Rectal smooth muscle tissue (tissue), 1 donor: Measurements from ENCODE around the gene SPATS1.

ENCODE experiments used
- H3K27ac ChIP-seq: one replicate; pipeline ENCODE4 v1.7.0; 2013; ENCODE audit warnings: low read depth, low read length, inconsistent platforms
- H3K27me3 ChIP-seq: one replicate; pipeline ENCODE4 v1.7.0; 2013; ENCODE audit warnings: low read length; ENCODE audit not compliant: control insufficient read depth, insufficient read depth
- H3K36me3 ChIP-seq: one replicate; pipeline ENCODE4 v1.7.0; 2013; ENCODE audit warnings: low read length; ENCODE audit not compliant: control insufficient read depth, insufficient read depth
- H3K4me1 ChIP-seq: one replicate; pipeline ENCODE4 v1.7.0; 2013; ENCODE audit warnings: low read length; ENCODE audit not compliant: control insufficient read depth, insufficient read depth
- H3K4me3 ChIP-seq: one replicate; pipeline ENCODE4 v1.7.0; 2013; ENCODE audit warnings: low read length
- H3K9ac ChIP-seq: one replicate; pipeline ENCODE4 v1.7.0; 2013; ENCODE audit warnings: low read length

SPATS1 gene

DNA sequence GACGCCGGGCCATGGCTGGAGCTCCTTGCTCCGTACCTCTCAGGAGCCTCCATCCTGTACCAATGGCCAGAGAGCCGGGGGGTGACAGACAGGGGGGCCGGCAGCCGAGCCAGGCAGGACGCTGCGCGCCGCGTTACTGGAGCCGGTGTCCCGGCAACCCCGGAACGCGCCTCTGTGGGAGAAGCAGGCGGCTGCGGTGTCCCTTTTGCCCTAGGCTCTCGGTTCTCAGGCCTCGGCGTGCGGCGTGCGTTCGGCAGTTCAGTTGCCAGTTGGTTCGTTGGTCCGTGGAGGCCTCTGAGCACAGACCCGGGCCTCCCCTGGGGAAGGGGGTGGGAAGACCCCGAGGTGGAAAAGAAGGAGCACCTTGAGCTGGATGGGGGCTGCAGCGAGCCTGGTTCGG is at the start of gene SPATS1:
Gene SPATS1 (plus strand): TSS at position 162 of the 400 bp plus-strand sequence. CDS start 446 bp downstream, outside the sequence.
- Histone ChIP-seq H3K36me3 (no peaks in the 10 kb centered on the region), H3K4me1 (no peaks in the 10 kb centered on the region), H3K27me3 (no peaks in the 10 kb centered on the region), H3K4me3 (no peak within 1 kb of the TSS), H3K9ac (no peak within 1 kb of the TSS), H3K27ac (no peak within 1 kb of the TSS)

DNA sequence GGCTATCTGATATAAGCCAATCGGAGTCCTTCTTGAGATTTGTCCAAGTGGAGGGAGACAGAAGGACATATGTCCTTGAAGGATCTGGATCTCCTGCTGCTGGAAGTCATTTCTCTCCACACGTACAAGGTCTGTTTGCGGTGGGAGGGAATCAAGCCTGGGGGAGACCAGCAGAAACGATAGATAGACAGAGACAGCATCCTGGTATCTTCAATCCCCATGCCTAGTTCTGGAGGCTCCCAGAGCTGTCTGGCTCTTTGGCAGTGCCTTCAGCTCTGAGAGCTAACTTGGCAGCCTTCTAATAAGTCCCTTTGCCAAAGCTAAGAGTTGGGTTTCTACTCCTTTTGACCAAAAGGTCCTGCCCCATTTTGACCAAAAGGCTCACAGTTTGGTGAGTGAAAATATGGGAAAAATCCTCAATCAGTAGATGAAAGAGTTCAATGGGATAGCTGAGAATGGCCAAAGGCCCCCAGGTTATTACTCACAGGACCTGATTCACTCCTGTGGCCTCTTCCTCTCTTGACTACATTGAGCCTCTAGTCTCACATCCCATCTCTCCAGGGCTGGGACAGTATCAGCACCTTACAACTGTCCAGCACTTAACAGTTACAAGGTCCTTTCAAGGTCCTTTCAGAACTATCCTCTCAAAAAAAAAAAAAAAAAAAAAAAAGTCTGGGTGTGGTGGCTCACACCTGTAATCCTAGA is 49.6 kb upstream of the SPATS1 start:
- no peaks in the 10 kb centered on the region for H3K36me3 ChIP-seq
- no peak overlapping the region for H3K27ac ChIP-seq
- H3K4me3 ChIP-seq, result no peak overlapping the region
- H3K27me3 ChIP-seq, result peaks cover 41% of the 10 kb centered on the region
- no peaks in the 10 kb centered on the region for H3K4me1 ChIP-seq
- H3K9ac ChIP-seq, result no peak overlapping the region

DNA sequence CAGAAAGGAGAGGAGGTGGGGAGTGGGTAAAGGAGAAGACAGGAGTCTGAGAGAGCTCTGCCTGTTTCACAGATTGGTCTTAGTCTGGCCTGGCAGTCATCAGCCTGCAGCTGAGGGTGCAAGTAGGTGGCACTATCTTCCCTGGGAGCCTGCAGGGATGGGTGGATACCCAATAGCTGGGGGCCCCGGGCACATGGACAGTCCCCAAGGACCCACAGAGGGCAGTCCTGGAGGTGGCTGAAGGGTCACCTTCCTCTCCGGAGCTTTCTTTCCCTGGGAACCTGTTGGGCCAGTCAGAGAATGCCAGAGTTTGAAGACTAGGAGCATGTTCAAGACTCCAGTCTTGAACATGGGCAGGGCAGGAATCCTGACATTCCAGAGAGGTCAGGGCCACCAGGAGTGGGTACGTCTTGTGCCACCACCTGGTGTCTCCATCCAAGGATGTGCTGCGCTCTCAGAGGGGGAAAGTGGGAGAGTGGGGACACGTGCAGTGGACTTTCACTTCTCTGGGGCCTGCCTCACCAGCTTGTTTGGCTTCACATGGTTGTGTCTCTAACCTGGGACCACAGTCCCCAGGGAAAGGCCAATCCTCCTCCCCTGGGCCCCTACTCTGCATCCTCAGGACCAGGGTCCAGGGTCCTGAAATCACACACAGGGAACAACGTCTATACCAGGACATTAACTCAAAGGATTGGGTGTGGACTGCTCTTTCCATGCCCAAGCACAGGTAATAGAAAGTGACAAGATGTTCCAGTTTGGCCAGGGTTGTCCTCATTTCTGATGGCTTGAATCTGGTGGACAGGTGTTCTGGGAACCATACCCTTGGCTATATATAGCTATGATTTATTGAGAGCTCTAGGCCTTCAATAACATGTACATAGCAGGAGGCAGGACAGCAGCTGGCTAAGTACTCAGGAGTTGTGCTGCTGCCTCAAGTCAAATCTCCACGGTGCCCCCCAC is 47.3 kb upstream of the SPATS1 start:
- Histone ChIP-seq H3K4me1 (no peaks in the 10 kb centered on the region), H3K36me3 (no peaks in the 10 kb centered on the region), H3K9ac (no peak overlapping the region), H3K27me3 (peaks cover 35% of the 10 kb centered on the region), H3K4me3 (no peak overlapping the region), H3K27ac (no peak overlapping the region)

GRCh38 chr6:44297063-44298038 is 45.1 kb upstream of the SPATS1 start:
- Histone ChIP-seq H3K4me3 (peak overlapping the region; percentile 52), H3K9ac (no peak overlapping the region), H3K36me3 (peaks cover 9% of the 10 kb centered on the region), H3K4me1 (no peaks in the 10 kb centered on the region), H3K27me3 (peaks cover 23% of the 10 kb centered on the region), H3K27ac (no peak overlapping the region)

GRCh38 chr6:44298055-44298803 is 44.2 kb upstream of the SPATS1 start:
- Histone ChIP-seq H3K4me3 (peak overlapping the region; percentile 52), H3K27me3 (peaks cover 23% of the 10 kb centered on the region), H3K36me3 (peaks cover 18% of the 10 kb centered on the region), H3K9ac (no peak overlapping the region), H3K27ac (no peak overlapping the region), H3K4me1 (no peaks in the 10 kb centered on the region)

- H3K4me3 ChIP-seq, result no peak overlapping the region
- peaks cover 18% of the 10 kb centered on the region for H3K36me3 ChIP-seq
- no peak overlapping the region for H3K27ac ChIP-seq
- no peaks in the 10 kb centered on the region for H3K4me1 ChIP-seq
- peaks cover 23% of the 10 kb centered on the region for H3K27me3 ChIP-seq
- no peak overlapping the region for H3K9ac ChIP-seq
These were observed 43.6 kb upstream of the SPATS1 start for GRCh38 chr6:44298864-44299263.

- Histone ChIP-seq H3K9ac (no peak overlapping the region), H3K27ac (no peak overlapping the region), H3K36me3 (peaks cover 29% of the 10 kb centered on the region), H3K4me1 (no peaks in the 10 kb centered on the region), H3K4me3 (no peak overlapping the region), H3K27me3 (peaks cover 17% of the 10 kb centered on the region)
These were observed 42.1 kb upstream of the SPATS1 start for GRCh38 chr6:44300292-44300823.

DNA sequence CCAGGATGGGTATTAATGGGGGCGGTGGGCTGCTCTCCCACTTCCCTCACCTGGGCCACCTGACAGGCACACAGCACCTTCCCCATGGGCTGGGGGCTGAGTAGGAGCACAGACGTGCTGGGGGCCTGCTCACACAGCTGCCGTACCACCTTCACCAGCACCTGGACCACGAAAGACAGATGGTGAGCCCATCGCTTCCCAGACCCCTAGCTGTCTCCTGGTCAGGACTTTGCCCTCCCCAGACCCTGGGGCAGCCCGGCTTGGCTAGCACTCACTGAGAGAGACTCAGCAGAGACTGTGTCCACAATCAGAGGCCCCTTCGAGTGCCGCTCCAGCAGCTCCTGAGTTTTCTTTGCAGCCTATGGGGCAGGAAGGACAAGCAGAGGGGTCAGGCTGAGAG is 41.3 kb upstream of the SPATS1 start:
- peaks cover 36% of the 10 kb centered on the region for H3K36me3 ChIP-seq
- no peaks in the 10 kb centered on the region for H3K4me1 ChIP-seq
- no peak overlapping the region for H3K9ac ChIP-seq
- peaks cover 12% of the 10 kb centered on the region for H3K27me3 ChIP-seq
- no peak overlapping the region for H3K4me3 ChIP-seq
- H3K27ac ChIP-seq, result no peak overlapping the region

DNA sequence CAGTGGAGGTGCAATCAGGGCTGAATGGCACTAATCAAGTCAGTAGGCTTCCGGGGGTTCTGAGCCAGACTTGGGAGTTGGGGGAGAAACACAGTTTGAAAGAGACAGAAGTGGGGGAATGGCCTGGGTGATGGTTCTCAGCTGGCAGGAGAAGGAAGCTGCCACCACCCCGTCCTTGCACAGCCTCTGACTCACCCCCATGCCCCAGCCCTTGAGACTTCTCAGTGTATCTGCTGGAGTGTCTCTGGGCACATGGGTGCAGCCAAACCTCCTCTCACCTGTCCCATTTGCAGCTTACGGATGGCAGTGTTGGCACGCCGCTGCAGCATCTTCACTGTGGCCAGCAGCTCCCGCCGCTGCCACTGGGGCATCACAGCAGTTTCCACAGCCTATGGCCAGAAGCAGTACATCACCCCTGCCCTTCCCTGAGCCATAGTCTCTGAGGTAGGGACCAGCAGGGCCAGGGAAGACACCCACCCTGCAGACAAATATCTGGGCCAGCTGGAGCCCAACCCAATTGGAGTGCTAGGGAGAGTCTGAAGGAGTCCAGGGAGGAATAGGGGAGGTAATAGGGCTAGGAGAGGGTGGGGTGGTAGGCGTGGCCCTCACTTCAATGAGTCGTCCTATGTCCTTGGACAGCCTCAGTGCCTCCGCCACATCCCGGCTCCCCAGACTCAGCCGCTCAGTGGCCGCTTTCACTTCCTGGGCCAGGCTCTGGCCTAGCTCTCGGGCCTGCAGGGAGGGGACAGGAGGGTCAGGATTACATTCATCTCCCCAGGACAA is 40.5 kb upstream of the SPATS1 start:
- no peak overlapping the region for H3K4me3 ChIP-seq
- no peak overlapping the region for H3K27ac ChIP-seq
- H3K27me3 ChIP-seq, result peaks cover 4% of the 10 kb centered on the region
- H3K4me1 ChIP-seq, result no peaks in the 10 kb centered on the region
- no peak overlapping the region for H3K9ac ChIP-seq
- H3K36me3 ChIP-seq, result peaks cover 40% of the 10 kb centered on the region

- H3K27me3 ChIP-seq, result no peaks in the 10 kb centered on the region
- H3K36me3 ChIP-seq, result peaks cover 46% of the 10 kb centered on the region
- no peak overlapping the region for H3K4me3 ChIP-seq
- no peak overlapping the region for H3K9ac ChIP-seq
- H3K4me1 ChIP-seq, result no peaks in the 10 kb centered on the region
- no peak overlapping the region for H3K27ac ChIP-seq
These were observed 39.6 kb upstream of the SPATS1 start for GRCh38 chr6:44302856-44303255.

- no peaks in the 10 kb centered on the region for H3K27me3 ChIP-seq
- H3K27ac ChIP-seq, result no peak overlapping the region
- H3K4me1 ChIP-seq, result no peaks in the 10 kb centered on the region
- H3K4me3 ChIP-seq, result no peak overlapping the region
- peaks cover 48% of the 10 kb centered on the region for H3K36me3 ChIP-seq
- no peak overlapping the region for H3K9ac ChIP-seq
These were observed 38.6 kb upstream of the SPATS1 start for GRCh38 chr6:44303842-44304241.
